HepG2 (cell line): ENCODE measurements around the gene RELB. TPM values are rescaled to one million over a fixed set of nuclear protein-coding genes. Genes with fewer than 3 reads are reported as not detected.

Source experiments
- CREM ChIP-seq, 2 experiments: sonication (generic) in 1 of 2; formaldehyde crosslinking in 1 of 2; IDR thresholded peaks; 2 replicates each; pipeline versions ENCODE4 v1.4.0 to v1.6.1; 2016 to 2020; ENCODE audit warnings: antibody characterized with exemption in 1 of 2, mild to moderate bottlenecking in 1 of 2, missing genetic modification reagents in 1 of 2
- HDAC2 ChIP-seq: sonication (generic); formaldehyde crosslinking; IDR thresholded peaks from 2 replicates; pipeline ENCODE4 v1.4.0; 2020; ENCODE audit warnings: missing genetic modification reagents
- IRX3 ChIP-seq: sonication (generic); formaldehyde crosslinking; IDR thresholded peaks from 2 replicates; pipeline ENCODE4 v1.8.1; 2023; ENCODE audit warnings: mild to moderate bottlenecking, low read depth, missing genetic modification reagents, borderline replicate concordance
- MAFF ChIP-seq: IDR thresholded peaks from 2 replicates; pipeline ENCODE4 v1.6.1; 2011; ENCODE audit warnings: low read depth, low read length, improper control_type of control experiment
- NCOA2 ChIP-seq: sonication (generic); formaldehyde crosslinking; IDR thresholded peaks from 2 replicates; pipeline ENCODE4 v1.8.0; 2022; ENCODE audit warnings: inconsistent platforms
- NKX3-1 ChIP-seq: sonication (generic); formaldehyde crosslinking; IDR thresholded peaks from 2 replicates; pipeline ENCODE4 v1.5.0; 2020; ENCODE audit warnings: missing genetic modification reagents
- SMAD3 ChIP-seq: sonication (generic); formaldehyde crosslinking; IDR thresholded peaks from 2 replicates; pipeline ENCODE4 v1.4.0; 2020; ENCODE audit warnings: missing genetic modification reagents
- ZFP1 ChIP-seq: IDR thresholded peaks from 2 replicates; pipeline ENCODE4 v1.6.1; 2016
- ZMAT5 ChIP-seq: sonication (generic); formaldehyde crosslinking; IDR thresholded peaks from 2 replicates; pipeline ENCODE4 v1.5.0; 2020; ENCODE audit warnings: mild to moderate bottlenecking, low read depth, missing genetic modification reagents, borderline replicate concordance
- ZNF383 ChIP-seq: sonication (generic); formaldehyde crosslinking; IDR thresholded peaks from 2 replicates; pipeline ENCODE4 v1.4.0; 2020; ENCODE audit warnings: missing genetic modification reagents, mild to moderate bottlenecking, borderline replicate concordance
- ZNF576 ChIP-seq: sonication (generic); formaldehyde crosslinking; IDR thresholded peaks from 2 replicates; pipeline ENCODE4 v1.4.0; 2020; ENCODE audit warnings: mild to moderate bottlenecking, missing genetic modification reagents
- ZNF577 ChIP-seq: sonication (generic); formaldehyde crosslinking; IDR thresholded peaks from 2 replicates; pipeline ENCODE4 v1.4.0; 2020; ENCODE audit warnings: mild to moderate bottlenecking, low read depth, missing genetic modification reagents, borderline replicate concordance
- ZNF7 ChIP-seq: IDR thresholded peaks from 2 replicates; pipeline ENCODE4 v1.6.1; 2016; ENCODE audit warnings: missing biosample characterization, missing genetic modification reagents
- ZNF746 ChIP-seq: sonication (generic); formaldehyde crosslinking; IDR thresholded peaks from 2 replicates; pipeline ENCODE4 v1.8.0; 2022; ENCODE audit warnings: mild to moderate bottlenecking, missing genetic modification reagents
- ZSCAN21 ChIP-seq: sonication (generic); formaldehyde crosslinking; IDR thresholded peaks from 2 replicates; pipeline ENCODE4 v1.8.0; 2022; ENCODE audit warnings: mild to moderate bottlenecking, missing genetic modification reagents, moderate library complexity, borderline replicate concordance
- polyA plus RNA-seq, 8 experiments: library from polyadenylated mRNA; depleted of rRNA in 3 of 8; stranded (reverse) in 7 of 8; unstranded in 1 of 8; fragments of >200 nt; fragmentation: Illumina TruSeq in 4 of 8; extraction: Trizol in 4 of 8; gene quantifications; 2 replicates each; pipeline versions ENCODE4 v1.2.1 to v1.2.3, GENCODE V29; 2011 to 2016; ENCODE audit warnings: low read depth in 4 of 8, missing spikeins in 1 of 8, mixed read lengths in 1 of 8; ENCODE audit not compliant: insufficient read depth in 1 of 8
- total RNA-seq, 5 experiments: library from RNA; depleted of rRNA; stranded (reverse); fragments of >200 nt; fragmentation: Illumina TruSeq; extraction: Trizol; gene quantifications; 2 replicates each; pipeline ENCODE4 v1.2.3, GENCODE V29; 2016; ENCODE audit warnings: low read depth in 1 of 5
- TF ChIP-seq, protein P1 (sequence below): sonication (generic); formaldehyde crosslinking; IDR thresholded peaks from 2 replicates; pipeline ENCODE4 v1.5.0; 2020; ENCODE audit warnings: mild to moderate bottlenecking, missing genetic modification reagents, borderline replicate concordance
- TF ChIP-seq, protein P2 (sequence below): sonication (generic); formaldehyde crosslinking; IDR thresholded peaks from 2 replicates; pipeline ENCODE4 v1.4.0; 2020; ENCODE audit warnings: missing genetic modification reagents

Gene RELB
- total and polyA plus RNA-seq, 2 of the 13 experiments (the other 11 are each of a cell fraction or from before 2014, with no cell fraction given), result 1.9 to 3.5 TPM

DNA sequence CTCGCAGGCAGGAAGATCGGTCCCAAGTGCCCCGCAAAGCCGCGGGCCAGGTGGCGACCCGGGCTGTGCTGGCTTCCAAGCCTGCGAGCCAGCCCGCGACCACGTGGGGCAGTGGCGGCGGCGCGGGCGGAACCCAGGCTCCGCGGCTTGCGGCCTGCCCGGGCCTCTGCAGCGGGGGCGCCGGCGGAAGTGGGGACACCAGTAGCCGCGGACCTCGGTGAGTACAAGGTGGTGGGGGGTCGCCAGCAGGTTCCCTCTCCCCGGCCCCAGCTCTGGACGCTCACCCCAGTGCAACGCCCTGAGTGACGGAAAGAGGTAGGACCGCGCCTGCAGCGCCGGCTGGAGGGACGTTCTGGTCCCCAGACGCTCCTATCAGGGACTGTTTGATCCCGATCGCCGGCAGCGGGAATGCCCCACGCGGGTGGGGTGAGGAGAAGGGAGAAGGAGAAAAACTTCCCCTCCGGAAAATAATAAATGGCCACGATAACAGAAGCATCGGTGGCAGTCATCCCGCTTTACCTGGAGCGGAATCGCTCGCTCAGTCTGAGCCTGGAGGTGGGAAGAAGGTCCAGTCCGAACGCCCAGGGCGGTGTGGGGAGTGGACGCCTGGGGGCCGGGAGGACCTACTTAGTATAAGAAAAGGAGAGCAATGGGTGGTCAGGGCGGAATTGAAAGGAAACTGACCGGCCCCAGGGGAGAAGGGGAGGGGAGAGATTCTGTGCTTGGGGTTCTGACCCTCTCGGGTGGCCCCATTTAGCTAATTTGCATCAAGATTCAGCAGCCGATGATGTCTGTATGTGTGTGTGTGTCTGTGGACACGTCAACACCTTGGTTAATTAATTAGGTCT lies 78.0 kb downstream of the RELB start, which contains the start of gene GEMIN7 (continued):
- TF ChIP-seq NKX3-1 (CRISPR knock-in tag), result peak; percentile 92
- TF ChIP-seq ZMAT5 (CRISPR knock-in tag), result no peak
- TF ChIP-seq ZSCAN21, result peak; percentile 96
- TF ChIP-seq ZNF577 (CRISPR knock-in tag), result no peak
- peak; percentile 71 for TF ChIP-seq HDAC2 (CRISPR knock-in tag)
- TF ChIP-seq NCOA2, result peak; percentile 65; the same call in 1 of the 2 replicates
- no peak for TF ChIP-seq CREM (IDR thresholded peaks at IDR 0.05)
- no peak for TF ChIP-seq CREM (CRISPR knock-in tag; IDR thresholded peaks at IDR 0.05)
- TF ChIP-seq, protein P1, sequence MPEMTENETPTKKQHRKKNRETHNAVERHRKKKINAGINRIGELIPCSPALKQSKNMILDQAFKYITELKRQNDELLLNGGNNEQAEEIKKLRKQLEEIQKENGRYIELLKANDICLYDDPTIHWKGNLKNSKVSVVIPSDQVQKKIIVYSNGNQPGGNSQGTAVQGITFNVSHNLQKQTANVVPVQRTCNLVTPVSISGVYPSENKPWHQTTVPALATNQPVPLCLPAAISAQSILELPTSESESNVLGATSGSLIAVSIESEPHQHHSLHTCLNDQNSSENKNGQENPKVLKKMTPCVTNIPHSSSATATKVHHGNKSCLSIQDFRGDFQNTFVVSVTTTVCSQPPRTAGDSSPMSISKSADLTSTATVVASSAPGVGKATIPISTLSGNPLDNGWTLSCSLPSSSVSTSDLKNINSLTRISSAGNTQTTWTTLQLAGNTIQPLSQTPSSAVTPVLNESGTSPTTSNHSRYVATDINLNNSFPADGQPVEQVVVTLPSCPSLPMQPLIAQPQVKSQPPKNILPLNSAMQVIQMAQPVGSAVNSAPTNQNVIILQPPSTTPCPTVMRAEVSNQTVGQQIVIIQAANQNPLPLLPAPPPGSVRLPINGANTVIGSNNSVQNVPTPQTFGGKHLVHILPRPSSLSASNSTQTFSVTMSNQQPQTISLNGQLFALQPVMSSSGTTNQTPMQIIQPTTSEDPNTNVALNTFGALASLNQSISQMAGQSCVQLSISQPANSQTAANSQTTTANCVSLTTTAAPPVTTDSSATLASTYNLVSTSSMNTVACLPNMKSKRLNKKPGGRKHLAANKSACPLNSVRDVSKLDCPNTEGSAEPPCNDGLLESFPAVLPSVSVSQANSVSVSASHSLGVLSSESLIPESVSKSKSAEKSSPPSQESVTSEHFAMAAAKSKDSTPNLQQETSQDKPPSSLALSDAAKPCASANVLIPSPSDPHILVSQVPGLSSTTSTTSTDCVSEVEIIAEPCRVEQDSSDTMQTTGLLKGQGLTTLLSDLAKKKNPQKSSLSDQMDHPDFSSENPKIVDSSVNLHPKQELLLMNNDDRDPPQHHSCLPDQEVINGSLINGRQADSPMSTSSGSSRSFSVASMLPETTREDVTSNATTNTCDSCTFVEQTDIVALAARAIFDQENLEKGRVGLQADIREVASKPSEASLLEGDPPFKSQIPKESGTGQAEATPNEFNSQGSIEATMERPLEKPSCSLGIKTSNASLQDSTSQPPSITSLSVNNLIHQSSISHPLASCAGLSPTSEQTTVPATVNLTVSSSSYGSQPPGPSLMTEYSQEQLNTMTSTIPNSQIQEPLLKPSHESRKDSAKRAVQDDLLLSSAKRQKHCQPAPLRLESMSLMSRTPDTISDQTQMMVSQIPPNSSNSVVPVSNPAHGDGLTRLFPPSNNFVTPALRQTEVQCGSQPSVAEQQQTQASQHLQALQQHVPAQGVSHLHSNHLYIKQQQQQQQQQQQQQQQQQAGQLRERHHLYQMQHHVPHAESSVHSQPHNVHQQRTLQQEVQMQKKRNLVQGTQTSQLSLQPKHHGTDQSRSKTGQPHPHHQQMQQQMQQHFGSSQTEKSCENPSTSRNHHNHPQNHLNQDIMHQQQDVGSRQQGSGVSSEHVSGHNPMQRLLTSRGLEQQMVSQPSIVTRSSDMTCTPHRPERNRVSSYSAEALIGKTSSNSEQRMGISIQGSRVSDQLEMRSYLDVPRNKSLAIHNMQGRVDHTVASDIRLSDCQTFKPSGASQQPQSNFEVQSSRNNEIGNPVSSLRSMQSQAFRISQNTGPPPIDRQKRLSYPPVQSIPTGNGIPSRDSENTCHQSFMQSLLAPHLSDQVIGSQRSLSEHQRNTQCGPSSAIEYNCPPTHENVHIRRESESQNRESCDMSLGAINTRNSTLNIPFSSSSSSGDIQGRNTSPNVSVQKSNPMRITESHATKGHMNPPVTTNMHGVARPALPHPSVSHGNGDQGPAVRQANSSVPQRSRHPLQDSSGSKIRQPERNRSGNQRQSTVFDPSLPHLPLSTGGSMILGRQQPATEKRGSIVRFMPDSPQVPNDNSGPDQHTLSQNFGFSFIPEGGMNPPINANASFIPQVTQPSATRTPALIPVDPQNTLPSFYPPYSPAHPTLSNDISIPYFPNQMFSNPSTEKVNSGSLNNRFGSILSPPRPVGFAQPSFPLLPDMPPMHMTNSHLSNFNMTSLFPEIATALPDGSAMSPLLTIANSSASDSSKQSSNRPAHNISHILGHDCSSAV, result no peak
- TF ChIP-seq ZNF7 (CRISPR knock-in tag), result no peak
- peak; percentile 24; the same call in 1 of the 2 replicates for TF ChIP-seq ZNF746 (CRISPR knock-in tag)
- no peak; the same call in 1 of the 2 replicates for TF ChIP-seq ZFP1
- TF ChIP-seq, protein P2, sequence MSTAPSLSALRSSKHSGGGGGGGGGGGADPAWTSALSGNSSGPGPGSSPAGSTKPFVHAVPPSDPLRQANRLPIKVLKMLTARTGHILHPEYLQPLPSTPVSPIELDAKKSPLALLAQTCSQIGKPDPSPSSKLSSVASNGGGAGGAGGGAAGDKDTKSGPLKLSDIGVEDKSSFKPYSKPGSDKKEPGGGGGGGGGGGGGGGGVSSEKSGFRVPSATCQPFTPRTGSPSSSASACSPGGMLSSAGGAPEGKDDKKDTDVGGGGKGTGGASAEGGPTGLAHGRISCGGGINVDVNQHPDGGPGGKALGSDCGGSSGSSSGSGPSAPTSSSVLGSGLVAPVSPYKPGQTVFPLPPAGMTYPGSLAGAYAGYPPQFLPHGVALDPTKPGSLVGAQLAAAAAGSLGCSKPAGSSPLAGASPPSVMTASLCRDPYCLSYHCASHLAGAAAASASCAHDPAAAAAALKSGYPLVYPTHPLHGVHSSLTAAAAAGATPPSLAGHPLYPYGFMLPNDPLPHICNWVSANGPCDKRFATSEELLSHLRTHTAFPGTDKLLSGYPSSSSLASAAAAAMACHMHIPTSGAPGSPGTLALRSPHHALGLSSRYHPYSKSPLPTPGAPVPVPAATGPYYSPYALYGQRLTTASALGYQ (CRISPR knock-in tag), result peak; percentile 83
- peak; percentile 91; the same call in 1 of the 2 replicates for TF ChIP-seq IRX3 (CRISPR knock-in tag)
- no peak for TF ChIP-seq ZNF383 (CRISPR knock-in tag)
- TF ChIP-seq MAFF, result no peak
- TF ChIP-seq ZNF576 (CRISPR knock-in tag), result no peak
- TF ChIP-seq SMAD3, result peak; percentile 19
